ENCODE measurements around the gene MYH4.

- TF ChIP-seq GATA2 (IDR thresholded peaks at IDR 0.05; ENCODE audit: low read depth, low read length) (no peak), GATA3 (IDR thresholded peaks at IDR 0.05; ENCODE audit: low read depth, low read length) (no peak)
These were observed 9.3 kb downstream of the MYH4 start for GRCh38 chr17:10460062-10460461.
